Hepatocyte (in vitro differentiated cells): ENCODE results near the gene SOWAHD.

Experiments
- EZH2phosphoT487 ChIP-seq: fragments of 200-600 bp; sonication (generic); IDR thresholded peaks from one replicate; pipeline ENCODE4 v1.6.1; 2018; ENCODE audit warnings: antibody characterized with exemption, mild to moderate bottlenecking, low read depth, moderate library complexity; ENCODE audit not compliant: unreplicated experiment, severe bottlenecking
- TF ChIP-seq, protein P1 (sequence below): fragments of 200-600 bp; sonication (generic); IDR thresholded peaks from 2 replicates; pipeline ENCODE4 v1.5.1; 2016; ENCODE audit warnings: antibody characterized with exemption, mild to moderate bottlenecking; ENCODE audit not compliant: poor library complexity

DNA sequence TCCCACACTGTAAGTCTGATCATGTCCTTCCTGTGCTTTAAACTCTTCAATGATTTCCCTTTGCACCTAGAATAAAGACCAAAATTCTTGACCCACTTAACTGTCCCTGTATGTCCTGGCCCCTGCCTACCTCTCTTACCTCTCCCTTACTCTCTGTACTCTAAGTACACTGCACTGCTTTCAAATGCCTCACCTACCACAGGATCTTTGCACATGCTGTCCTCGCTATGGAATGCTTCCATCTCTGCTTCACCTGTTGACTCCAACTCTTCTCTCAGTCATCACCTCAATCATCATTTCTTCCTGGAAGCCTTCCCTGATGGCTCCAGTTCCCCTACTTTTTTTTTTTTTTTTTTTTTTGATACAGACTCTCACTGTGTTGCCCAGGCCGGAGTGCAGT is 36.5 kb upstream of the SOWAHD start:
- TF ChIP-seq EZH2phosphoT487, result no peak
- TF ChIP-seq, protein P1, sequence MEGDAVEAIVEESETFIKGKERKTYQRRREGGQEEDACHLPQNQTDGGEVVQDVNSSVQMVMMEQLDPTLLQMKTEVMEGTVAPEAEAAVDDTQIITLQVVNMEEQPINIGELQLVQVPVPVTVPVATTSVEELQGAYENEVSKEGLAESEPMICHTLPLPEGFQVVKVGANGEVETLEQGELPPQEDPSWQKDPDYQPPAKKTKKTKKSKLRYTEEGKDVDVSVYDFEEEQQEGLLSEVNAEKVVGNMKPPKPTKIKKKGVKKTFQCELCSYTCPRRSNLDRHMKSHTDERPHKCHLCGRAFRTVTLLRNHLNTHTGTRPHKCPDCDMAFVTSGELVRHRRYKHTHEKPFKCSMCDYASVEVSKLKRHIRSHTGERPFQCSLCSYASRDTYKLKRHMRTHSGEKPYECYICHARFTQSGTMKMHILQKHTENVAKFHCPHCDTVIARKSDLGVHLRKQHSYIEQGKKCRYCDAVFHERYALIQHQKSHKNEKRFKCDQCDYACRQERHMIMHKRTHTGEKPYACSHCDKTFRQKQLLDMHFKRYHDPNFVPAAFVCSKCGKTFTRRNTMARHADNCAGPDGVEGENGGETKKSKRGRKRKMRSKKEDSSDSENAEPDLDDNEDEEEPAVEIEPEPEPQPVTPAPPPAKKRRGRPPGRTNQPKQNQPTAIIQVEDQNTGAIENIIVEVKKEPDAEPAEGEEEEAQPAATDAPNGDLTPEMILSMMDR, result no peak
